GM12878 (cell line): ENCODE data around the gene PMPCA. TPM values are rescaled to one million over a fixed set of nuclear protein-coding genes. Genes with fewer than 3 reads are reported as not detected.

Source experiments
- CBFB ChIP-seq: IDR thresholded peaks from 2 replicates; pipeline ENCODE4 v1.6.1; 2016; ENCODE audit warnings: antibody characterized with exemption, low read depth
- CEBPB ChIP-seq, 2 experiments: fragments of 150-350 bp in 1 of 2; IDR thresholded peaks; 2 replicates each; pipeline ENCODE4 v1.6.1; 2012 to 2014; ENCODE audit warnings: low read depth in 2 of 2, low read length in 2 of 2, borderline replicate concordance in 1 of 2, inconsistent platforms in 1 of 2
- CREB1 ChIP-seq: IDR thresholded peaks from 2 replicates; pipeline ENCODE4 v1.6.1; 2012; ENCODE audit warnings: low read depth, mild to moderate bottlenecking, inconsistent platforms
- IKZF1 ChIP-seq: fragments of 450-650 bp; conservative IDR thresholded peaks from 2 replicates; pipeline ENCODE4 v1.6.1; 2017; ENCODE audit warnings: antibody characterized with exemption, mild to moderate bottlenecking
- MEF2B ChIP-seq: fragments of 450-650 bp; IDR thresholded peaks from 2 replicates; pipeline ENCODE4 v1.6.1; 2018; ENCODE audit warnings: mild to moderate bottlenecking, moderate library complexity; ENCODE audit not compliant: partially characterized antibody, poor library complexity, severe bottlenecking
- NBN ChIP-seq: fragments of 450-650 bp; IDR thresholded peaks from 2 replicates; pipeline ENCODE4 v1.6.1; 2016
- SMAD5 ChIP-seq: IDR thresholded peaks from 2 replicates; pipeline ENCODE4 v1.6.1; 2016; ENCODE audit warnings: antibody characterized with exemption, low read depth
- polyA plus RNA-seq, 11 experiments: library from polyadenylated mRNA; depleted of rRNA in 4 of 11; unstranded in 6 of 11; stranded (reverse) in 5 of 11; fragments of >200 nt; fragmentation: Nextera tagmentation in 4 of 11; fragmentation: Illumina TruSeq in 1 of 11; extraction: Ambion mirVana in 4 of 11; extraction: Trizol in 1 of 11; gene quantifications; 1 replicate in 1 of 11; 2 replicates in 10 of 11; pipeline versions ENCODE4 v1.2.1 to v1.2.3, GENCODE V29; 2011 to 2016; ENCODE audit warnings: inconsistent platforms in 2 of 11, missing spikeins in 2 of 11, low read depth in 1 of 11
- total RNA-seq, 4 experiments: library from RNA; depleted of rRNA in 3 of 4; stranded (reverse); fragments of >200 nt in 3 of 4; fragmentation: Illumina TruSeq in 1 of 4; extraction: Trizol in 1 of 4; gene quantifications; 2 replicates each; pipeline versions ENCODE4 v1.2.1 to v1.2.3, GENCODE V29; 2013 to 2021
- TF ChIP-seq, protein P1 (sequence below): IDR thresholded peaks from 2 replicates; pipeline ENCODE4 v1.6.1; 2012; ENCODE audit warnings: improper control_type of control experiment, low read depth, low read length; ENCODE audit not compliant: insufficient replicate concordance
- TF ChIP-seq, protein P2 (sequence below): fragments of 150-350 bp; IDR thresholded peaks from 2 replicates; pipeline ENCODE4 v1.6.1; 2016; ENCODE audit warnings: low read depth, low read length
- TF ChIP-seq, protein P3 (sequence below): fragments of 450-650 bp; IDR thresholded peaks from 2 replicates; pipeline ENCODE4 v1.6.1; 2016; ENCODE audit warnings: mild to moderate bottlenecking, moderate library complexity, borderline replicate concordance
- TF ChIP-seq, protein P4 (sequence below): fragments of 450-650 bp; IDR thresholded peaks from 2 replicates; pipeline ENCODE4 v1.6.1; 2016; ENCODE audit warnings: mild to moderate bottlenecking
- TF ChIP-seq, protein P5 (sequence below): fragments of 450-650 bp; IDR thresholded peaks from 2 replicates; pipeline ENCODE4 v1.6.1; 2017; ENCODE audit warnings: low read depth, mild to moderate bottlenecking, moderate library complexity

The PMPCA gene
- total and polyA plus RNA-seq, 10 of the 15 experiments (the other 5 are each of a cell fraction or from before 2014, with no cell fraction given) = 8.1 to 137 (median 75.7) TPM

DNA sequence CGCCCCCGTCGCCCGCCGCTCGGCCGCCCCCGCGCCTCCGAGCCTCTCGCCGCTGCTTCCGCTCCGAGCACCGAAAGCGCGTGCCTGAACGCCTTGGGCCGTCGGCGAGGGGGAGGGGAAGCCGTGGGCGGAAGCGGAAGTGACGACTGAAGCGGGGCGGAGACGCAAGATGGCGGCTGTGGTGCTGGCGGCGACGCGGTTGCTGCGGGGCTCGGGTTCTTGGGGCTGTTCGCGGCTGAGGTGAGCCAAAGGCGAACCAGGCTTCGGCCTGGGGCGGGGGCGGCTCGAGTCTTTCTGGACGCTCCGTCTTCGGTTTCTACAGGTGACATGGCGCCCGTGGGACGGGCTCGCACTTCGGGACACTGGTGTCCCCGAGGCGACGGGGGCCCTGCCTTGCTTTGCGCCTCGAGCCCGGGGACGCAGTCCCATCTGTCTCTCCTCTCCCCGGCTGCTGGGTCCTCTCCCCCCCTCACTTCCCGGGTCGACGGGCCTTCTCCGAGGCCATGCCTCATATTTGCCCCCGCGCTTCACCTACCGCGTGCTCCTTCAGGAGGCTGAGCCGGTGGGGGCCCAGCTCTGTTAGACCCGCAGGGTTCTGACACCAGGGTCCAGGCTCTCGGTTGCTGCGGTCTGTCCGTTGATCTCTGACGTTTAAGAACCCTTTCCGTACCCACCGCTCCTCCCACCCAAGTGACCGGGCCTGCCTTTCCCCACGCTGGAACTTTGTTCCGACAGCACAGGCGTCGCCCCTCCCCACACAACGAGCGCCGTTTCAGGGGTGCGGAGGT, at the start of gene PMPCA, which contains the start of gene ENTR1 (continued):
- TF ChIP-seq CBFB = 0 out of 2 replicates have a peak, but pooled peaks have one; percentile 19
- TF ChIP-seq, protein P1, sequence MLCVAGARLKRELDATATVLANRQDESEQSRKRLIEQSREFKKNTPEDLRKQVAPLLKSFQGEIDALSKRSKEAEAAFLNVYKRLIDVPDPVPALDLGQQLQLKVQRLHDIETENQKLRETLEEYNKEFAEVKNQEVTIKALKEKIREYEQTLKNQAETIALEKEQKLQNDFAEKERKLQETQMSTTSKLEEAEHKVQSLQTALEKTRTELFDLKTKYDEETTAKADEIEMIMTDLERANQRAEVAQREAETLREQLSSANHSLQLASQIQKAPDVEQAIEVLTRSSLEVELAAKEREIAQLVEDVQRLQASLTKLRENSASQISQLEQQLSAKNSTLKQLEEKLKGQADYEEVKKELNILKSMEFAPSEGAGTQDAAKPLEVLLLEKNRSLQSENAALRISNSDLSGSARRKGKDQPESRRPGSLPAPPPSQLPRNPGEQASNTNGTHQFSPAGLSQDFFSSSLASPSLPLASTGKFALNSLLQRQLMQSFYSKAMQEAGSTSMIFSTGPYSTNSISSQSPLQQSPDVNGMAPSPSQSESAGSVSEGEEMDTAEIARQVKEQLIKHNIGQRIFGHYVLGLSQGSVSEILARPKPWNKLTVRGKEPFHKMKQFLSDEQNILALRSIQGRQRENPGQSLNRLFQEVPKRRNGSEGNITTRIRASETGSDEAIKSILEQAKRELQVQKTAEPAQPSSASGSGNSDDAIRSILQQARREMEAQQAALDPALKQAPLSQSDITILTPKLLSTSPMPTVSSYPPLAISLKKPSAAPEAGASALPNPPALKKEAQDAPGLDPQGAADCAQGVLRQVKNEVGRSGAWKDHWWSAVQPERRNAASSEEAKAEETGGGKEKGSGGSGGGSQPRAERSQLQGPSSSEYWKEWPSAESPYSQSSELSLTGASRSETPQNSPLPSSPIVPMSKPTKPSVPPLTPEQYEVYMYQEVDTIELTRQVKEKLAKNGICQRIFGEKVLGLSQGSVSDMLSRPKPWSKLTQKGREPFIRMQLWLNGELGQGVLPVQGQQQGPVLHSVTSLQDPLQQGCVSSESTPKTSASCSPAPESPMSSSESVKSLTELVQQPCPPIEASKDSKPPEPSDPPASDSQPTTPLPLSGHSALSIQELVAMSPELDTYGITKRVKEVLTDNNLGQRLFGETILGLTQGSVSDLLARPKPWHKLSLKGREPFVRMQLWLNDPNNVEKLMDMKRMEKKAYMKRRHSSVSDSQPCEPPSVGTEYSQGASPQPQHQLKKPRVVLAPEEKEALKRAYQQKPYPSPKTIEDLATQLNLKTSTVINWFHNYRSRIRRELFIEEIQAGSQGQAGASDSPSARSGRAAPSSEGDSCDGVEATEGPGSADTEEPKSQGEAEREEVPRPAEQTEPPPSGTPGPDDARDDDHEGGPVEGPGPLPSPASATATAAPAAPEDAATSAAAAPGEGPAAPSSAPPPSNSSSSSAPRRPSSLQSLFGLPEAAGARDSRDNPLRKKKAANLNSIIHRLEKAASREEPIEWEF = no peak
- TF ChIP-seq, protein P2, sequence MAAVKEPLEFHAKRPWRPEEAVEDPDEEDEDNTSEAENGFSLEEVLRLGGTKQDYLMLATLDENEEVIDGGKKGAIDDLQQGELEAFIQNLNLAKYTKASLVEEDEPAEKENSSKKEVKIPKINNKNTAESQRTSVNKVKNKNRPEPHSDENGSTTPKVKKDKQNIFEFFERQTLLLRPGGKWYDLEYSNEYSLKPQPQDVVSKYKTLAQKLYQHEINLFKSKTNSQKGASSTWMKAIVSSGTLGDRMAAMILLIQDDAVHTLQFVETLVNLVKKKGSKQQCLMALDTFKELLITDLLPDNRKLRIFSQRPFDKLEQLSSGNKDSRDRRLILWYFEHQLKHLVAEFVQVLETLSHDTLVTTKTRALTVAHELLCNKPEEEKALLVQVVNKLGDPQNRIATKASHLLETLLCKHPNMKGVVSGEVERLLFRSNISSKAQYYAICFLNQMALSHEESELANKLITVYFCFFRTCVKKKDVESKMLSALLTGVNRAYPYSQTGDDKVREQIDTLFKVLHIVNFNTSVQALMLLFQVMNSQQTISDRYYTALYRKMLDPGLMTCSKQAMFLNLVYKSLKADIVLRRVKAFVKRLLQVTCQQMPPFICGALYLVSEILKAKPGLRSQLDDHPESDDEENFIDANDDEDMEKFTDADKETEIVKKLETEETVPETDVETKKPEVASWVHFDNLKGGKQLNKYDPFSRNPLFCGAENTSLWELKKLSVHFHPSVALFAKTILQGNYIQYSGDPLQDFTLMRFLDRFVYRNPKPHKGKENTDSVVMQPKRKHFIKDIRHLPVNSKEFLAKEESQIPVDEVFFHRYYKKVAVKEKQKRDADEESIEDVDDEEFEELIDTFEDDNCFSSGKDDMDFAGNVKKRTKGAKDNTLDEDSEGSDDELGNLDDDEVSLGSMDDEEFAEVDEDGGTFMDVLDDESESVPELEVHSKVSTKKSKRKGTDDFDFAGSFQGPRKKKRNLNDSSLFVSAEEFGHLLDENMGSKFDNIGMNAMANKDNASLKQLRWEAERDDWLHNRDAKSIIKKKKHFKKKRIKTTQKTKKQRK = no peak; the same call in 1 of the 2 replicates
- TF ChIP-seq MEF2B = no peak
- TF ChIP-seq SMAD5 = peak; percentile 79; the same call in 1 of the 2 replicates
- TF ChIP-seq NBN = peak; percentile 71
- TF ChIP-seq, protein P3, sequence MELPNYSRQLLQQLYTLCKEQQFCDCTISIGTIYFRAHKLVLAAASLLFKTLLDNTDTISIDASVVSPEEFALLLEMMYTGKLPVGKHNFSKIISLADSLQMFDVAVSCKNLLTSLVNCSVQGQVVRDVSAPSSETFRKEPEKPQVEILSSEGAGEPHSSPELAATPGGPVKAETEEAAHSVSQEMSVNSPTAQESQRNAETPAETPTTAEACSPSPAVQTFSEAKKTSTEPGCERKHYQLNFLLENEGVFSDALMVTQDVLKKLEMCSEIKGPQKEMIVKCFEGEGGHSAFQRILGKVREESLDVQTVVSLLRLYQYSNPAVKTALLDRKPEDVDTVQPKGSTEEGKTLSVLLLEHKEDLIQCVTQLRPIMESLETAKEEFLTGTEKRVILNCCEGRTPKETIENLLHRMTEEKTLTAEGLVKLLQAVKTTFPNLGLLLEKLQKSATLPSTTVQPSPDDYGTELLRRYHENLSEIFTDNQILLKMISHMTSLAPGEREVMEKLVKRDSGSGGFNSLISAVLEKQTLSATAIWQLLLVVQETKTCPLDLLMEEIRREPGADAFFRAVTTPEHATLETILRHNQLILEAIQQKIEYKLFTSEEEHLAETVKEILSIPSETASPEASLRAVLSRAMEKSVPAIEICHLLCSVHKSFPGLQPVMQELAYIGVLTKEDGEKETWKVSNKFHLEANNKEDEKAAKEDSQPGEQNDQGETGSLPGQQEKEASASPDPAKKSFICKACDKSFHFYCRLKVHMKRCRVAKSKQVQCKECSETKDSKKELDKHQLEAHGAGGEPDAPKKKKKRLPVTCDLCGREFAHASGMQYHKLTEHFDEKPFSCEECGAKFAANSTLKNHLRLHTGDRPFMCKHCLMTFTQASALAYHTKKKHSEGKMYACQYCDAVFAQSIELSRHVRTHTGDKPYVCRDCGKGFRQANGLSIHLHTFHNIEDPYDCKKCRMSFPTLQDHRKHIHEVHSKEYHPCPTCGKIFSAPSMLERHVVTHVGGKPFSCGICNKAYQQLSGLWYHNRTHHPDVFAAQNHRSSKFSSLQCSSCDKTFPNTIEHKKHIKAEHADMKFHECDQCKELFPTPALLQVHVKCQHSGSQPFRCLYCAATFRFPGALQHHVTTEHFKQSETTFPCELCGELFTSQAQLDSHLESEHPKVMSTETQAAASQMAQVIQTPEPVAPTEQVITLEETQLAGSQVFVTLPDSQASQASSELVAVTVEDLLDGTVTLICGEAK = peak; percentile 87
- TF ChIP-seq CREB1 = peak; percentile 95
- TF ChIP-seq, protein P4, sequence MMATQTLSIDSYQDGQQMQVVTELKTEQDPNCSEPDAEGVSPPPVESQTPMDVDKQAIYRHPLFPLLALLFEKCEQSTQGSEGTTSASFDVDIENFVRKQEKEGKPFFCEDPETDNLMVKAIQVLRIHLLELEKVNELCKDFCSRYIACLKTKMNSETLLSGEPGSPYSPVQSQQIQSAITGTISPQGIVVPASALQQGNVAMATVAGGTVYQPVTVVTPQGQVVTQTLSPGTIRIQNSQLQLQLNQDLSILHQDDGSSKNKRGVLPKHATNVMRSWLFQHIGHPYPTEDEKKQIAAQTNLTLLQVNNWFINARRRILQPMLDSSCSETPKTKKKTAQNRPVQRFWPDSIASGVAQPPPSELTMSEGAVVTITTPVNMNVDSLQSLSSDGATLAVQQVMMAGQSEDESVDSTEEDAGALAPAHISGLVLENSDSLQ = no peak
- TF ChIP-seq CEBPB (IDR thresholded peaks at IDR 0.05; ENCODE audit: borderline replicate concordance in 1 of 2, low read depth in 2 of 2, low read length in 2 of 2) = no peak
- peak; percentile 54 for TF ChIP-seq IKZF1
- TF ChIP-seq, protein P5, sequence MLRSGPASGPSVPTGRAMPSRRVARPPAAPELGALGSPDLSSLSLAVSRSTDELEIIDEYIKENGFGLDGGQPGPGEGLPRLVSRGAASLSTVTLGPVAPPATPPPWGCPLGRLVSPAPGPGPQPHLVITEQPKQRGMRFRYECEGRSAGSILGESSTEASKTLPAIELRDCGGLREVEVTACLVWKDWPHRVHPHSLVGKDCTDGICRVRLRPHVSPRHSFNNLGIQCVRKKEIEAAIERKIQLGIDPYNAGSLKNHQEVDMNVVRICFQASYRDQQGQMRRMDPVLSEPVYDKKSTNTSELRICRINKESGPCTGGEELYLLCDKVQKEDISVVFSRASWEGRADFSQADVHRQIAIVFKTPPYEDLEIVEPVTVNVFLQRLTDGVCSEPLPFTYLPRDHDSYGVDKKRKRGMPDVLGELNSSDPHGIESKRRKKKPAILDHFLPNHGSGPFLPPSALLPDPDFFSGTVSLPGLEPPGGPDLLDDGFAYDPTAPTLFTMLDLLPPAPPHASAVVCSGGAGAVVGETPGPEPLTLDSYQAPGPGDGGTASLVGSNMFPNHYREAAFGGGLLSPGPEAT = peak; percentile 97
